Measurements from ENCODE around the gene CTSO.
"Not testable (repeated sequence)": the region's sequence is repeated elsewhere in the genome, so short reads cannot be mapped to it uniquely, and the experiment has no call there.

CTSO gene

GRCh38 chr4:155950461-155950860, 3.2 kb downstream of the CTSO start:
- Histone ChIP-seq H3K36me3 (ENCODE audit: control insufficient read depth, insufficient read depth, low read length) (no peaks in the 10 kb centered on the region), H3K9me3 (ENCODE audit: control insufficient read depth, insufficient read depth, low read length) (no peaks in the 10 kb centered on the region), H3K4me3 (ENCODE audit: low read depth, low read length) (no peak overlapping the region), H3K4me1 (ENCODE audit: control insufficient read depth, insufficient read depth, low read length) (no peaks in the 10 kb centered on the region), H3K27me3 (ENCODE audit: control insufficient read depth, insufficient read depth, low read length) (no peaks in the 10 kb centered on the region), H3K9ac (ENCODE audit: low read depth, low read length) (no peak overlapping the region)

DNA sequence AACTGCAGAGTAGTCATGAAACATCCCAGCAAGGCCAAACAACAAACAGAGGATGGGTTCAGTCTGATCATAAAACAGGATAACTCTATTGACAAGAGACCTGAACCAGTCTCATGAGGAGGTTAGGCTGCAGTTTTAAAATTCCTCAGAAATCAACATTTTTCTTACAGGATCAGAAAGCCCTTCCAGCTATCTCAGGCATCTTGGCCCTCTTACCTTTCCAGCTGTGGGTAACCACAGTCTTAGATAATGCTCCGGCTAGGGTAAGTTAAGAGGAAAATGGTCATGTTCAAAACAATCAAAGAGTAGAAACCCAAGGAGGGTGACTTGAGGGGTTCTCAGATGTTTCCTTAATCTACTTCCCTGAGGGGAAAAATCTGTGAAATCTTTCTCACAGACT, 5.1 kb downstream of the CTSO start:
- Histone ChIP-seq H3K9me3 (ENCODE audit: control insufficient read depth, insufficient read depth, low read length) (no peaks in the 10 kb centered on the region), H3K27me3 (ENCODE audit: control insufficient read depth, insufficient read depth, low read length) (no peaks in the 10 kb centered on the region), H3K9ac (ENCODE audit: low read depth, low read length) (no peak overlapping the region), H3K4me3 (ENCODE audit: low read depth, low read length) (no peak overlapping the region), H3K36me3 (ENCODE audit: control insufficient read depth, insufficient read depth, low read length) (no peaks in the 10 kb centered on the region), H3K4me1 (ENCODE audit: control insufficient read depth, insufficient read depth, low read length) (no peaks in the 10 kb centered on the region)

DNA sequence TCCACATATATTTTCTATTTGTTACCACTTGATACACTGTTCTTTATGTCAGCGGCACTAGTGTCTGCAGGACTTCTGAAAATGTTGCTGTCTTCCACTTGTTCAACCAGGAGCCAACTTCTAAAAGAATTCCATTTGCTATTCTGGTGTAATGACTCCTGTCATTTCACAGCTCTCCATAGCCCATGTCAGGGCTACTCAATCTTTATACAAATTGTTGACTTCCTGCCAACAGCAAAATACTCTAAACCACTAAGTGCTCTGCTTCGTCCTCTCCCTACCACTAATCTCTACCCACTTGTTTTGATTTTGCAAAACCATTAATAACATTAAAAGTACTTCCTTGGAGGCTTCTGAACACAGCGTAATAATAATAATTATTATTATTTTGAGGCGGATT, 7.2 kb downstream of the CTSO start:
- Histone ChIP-seq H3K4me3 (ENCODE audit: low read depth, low read length) (no peak overlapping the region), H3K36me3 (ENCODE audit: control insufficient read depth, insufficient read depth, low read length) (no peaks in the 10 kb centered on the region), H3K27me3 (ENCODE audit: control insufficient read depth, insufficient read depth, low read length) (no peaks in the 10 kb centered on the region), H3K9ac (ENCODE audit: low read depth, low read length) (no peak overlapping the region), H3K4me1 (ENCODE audit: control insufficient read depth, insufficient read depth, low read length) (no peaks in the 10 kb centered on the region), H3K9me3 (ENCODE audit: control insufficient read depth, insufficient read depth, low read length) (no peaks in the 10 kb centered on the region)

- H3K4me3 ChIP-seq (ENCODE audit: low read depth, low read length): no peak overlapping the region
- H3K36me3 ChIP-seq (ENCODE audit: control insufficient read depth, insufficient read depth, low read length): no peaks in the 10 kb centered on the region
- H3K9me3 ChIP-seq (ENCODE audit: control insufficient read depth, insufficient read depth, low read length): no peaks in the 10 kb centered on the region
- no peak overlapping the region for H3K9ac ChIP-seq (ENCODE audit: low read depth, low read length)
- no peaks in the 10 kb centered on the region for H3K27me3 ChIP-seq (ENCODE audit: control insufficient read depth, insufficient read depth, low read length)
- no peaks in the 10 kb centered on the region for H3K4me1 ChIP-seq (ENCODE audit: control insufficient read depth, insufficient read depth, low read length)
Observed at GRCh38 chr4:155944516-155944915, 9.2 kb downstream of the CTSO start.

- Histone ChIP-seq H3K9ac (ENCODE audit: low read depth, low read length) (no peak overlapping the region), H3K27me3 (ENCODE audit: control insufficient read depth, insufficient read depth, low read length) (no peaks in the 10 kb centered on the region), H3K9me3 (ENCODE audit: control insufficient read depth, insufficient read depth, low read length) (no peaks in the 10 kb centered on the region), H3K36me3 (ENCODE audit: control insufficient read depth, insufficient read depth, low read length) (no peaks in the 10 kb centered on the region), H3K4me1 (ENCODE audit: control insufficient read depth, insufficient read depth, low read length) (no peaks in the 10 kb centered on the region), H3K4me3 (ENCODE audit: low read depth, low read length) (no peak overlapping the region)
Observed at GRCh38 chr4:155943605-155944291, 9.9 kb downstream of the CTSO start.

DNA sequence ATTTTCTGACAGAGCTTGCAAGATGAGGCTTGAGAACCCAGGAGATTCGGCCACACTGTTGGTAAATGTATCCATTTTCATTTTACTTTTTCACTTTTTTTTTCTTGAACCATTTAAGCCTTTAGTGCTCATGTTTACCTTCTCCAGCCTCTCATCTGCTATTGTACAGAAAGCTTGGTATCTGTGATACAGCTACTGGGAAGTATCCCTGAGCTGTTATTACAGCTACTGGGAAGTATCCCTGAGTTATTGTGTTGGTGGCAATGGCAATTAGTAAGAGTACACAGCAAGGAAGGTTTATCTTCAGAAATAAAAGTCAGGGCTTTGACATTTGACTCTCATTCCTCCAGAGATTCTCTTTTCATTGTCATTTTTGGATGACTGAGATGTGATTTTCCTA, 11.8 kb downstream of the CTSO start:
- no peaks in the 10 kb centered on the region for H3K4me1 ChIP-seq (ENCODE audit: control insufficient read depth, insufficient read depth, low read length)
- H3K9ac ChIP-seq (ENCODE audit: low read depth, low read length): no peak overlapping the region
- no peak overlapping the region for H3K4me3 ChIP-seq (ENCODE audit: low read depth, low read length)
- no peaks in the 10 kb centered on the region for H3K27me3 ChIP-seq (ENCODE audit: control insufficient read depth, insufficient read depth, low read length)
- H3K9me3 ChIP-seq (ENCODE audit: control insufficient read depth, insufficient read depth, low read length): no peaks in the 10 kb centered on the region
- H3K36me3 ChIP-seq (ENCODE audit: control insufficient read depth, insufficient read depth, low read length): no peaks in the 10 kb centered on the region

DNA sequence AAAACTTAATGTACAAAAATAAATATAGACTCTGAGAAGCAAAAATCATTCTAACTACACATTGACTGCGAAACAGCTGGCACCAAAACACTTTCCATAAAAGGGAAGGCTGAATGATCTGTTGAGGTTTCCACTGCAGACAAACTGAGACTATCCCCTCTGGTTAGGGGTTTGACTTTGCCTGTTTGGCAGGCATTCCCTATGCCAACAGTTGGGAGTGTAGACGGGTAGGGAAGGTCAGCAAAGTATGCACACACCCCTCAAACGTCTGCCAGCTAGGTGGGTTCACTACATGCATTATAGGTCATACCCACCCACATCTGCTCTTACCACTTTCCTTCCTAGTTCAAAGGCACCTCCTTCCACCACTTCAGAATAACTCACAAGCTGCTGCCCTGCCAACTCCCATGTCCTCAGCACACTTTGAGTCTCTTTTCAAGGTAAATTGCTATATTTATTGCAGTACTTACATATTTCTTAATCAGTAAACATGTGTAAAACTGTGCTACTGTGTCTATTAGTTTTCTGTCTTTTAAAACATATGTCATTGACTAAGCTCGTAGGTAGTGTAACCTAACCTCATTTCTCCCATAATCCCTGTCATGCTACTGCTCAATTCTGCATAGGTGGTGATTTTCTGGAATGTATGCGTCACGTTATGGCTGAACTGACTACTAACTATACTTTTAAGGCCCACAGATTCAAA, 12.4 kb downstream of the CTSO start:
- Histone ChIP-seq H3K4me1 (ENCODE audit: control insufficient read depth, insufficient read depth, low read length) (no peaks in the 10 kb centered on the region), H3K36me3 (ENCODE audit: control insufficient read depth, insufficient read depth, low read length) (no peaks in the 10 kb centered on the region), H3K27me3 (ENCODE audit: control insufficient read depth, insufficient read depth, low read length) (no peaks in the 10 kb centered on the region), H3K9ac (ENCODE audit: low read depth, low read length) (no peak overlapping the region), H3K4me3 (ENCODE audit: low read depth, low read length) (no peak overlapping the region), H3K9me3 (ENCODE audit: control insufficient read depth, insufficient read depth, low read length) (no peaks in the 10 kb centered on the region)

- H3K4me3 ChIP-seq (ENCODE audit: low read depth, low read length): no peak overlapping the region
- no peaks in the 10 kb centered on the region for H3K9me3 ChIP-seq (ENCODE audit: control insufficient read depth, insufficient read depth, low read length)
- H3K9ac ChIP-seq (ENCODE audit: low read depth, low read length): no peak overlapping the region
- H3K27me3 ChIP-seq (ENCODE audit: control insufficient read depth, insufficient read depth, low read length): no peaks in the 10 kb centered on the region
- H3K4me1 ChIP-seq (ENCODE audit: control insufficient read depth, insufficient read depth, low read length): no peaks in the 10 kb centered on the region
- H3K36me3 ChIP-seq (ENCODE audit: control insufficient read depth, insufficient read depth, low read length): no peaks in the 10 kb centered on the region
Observed at GRCh38 chr4:155935389-155935986, 18.2 kb downstream of the CTSO start.

DNA sequence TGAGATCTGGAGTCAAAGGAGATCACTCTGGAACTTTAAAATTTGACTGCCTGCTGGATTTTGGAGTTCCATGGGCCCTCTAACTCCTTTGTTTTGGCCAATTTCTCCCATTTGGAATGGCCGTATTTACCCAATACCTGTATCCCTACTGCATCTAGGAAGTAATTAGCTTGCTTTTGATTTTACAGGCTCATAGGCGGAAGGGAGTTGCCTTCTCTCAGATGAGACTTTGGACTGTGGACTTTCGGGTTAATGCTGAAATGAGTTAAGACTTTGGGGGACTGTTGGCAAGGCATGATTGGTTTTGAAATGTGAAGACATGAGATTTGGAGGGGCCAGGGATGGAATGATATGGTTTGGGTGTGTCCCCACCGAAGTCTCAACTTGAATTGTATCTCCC, 19.0 kb downstream of the CTSO start:
- not testable (repeated sequence) for H3K9me3 ChIP-seq (ENCODE audit: control insufficient read depth, insufficient read depth, low read length); H3K4me3 ChIP-seq (ENCODE audit: low read depth, low read length); H3K36me3 ChIP-seq (ENCODE audit: control insufficient read depth, insufficient read depth, low read length); H3K9ac ChIP-seq (ENCODE audit: low read depth, low read length); H3K4me1 ChIP-seq (ENCODE audit: control insufficient read depth, insufficient read depth, low read length); H3K27me3 ChIP-seq (ENCODE audit: control insufficient read depth, insufficient read depth, low read length)

DNA sequence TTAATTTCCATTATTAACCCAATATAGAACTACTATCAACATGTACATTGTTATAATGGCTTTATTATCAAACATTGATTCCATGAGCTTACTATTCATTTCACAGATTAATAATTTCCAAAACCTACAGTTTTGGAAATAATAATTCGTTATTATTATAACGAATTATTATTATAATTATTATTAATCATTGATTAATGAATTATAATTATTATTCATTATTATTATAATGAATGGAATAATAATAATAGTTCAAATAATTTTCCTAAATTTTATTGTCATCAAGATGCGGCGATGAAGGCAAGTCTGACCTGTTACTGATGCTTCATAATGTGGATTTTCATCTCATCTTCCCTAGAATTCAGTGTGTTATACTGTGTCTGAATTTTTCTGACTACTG, 22.0 kb downstream of the CTSO start:
- H3K4me1 ChIP-seq (ENCODE audit: control insufficient read depth, insufficient read depth, low read length): no peaks in the 10 kb centered on the region
- no peak overlapping the region for H3K9ac ChIP-seq (ENCODE audit: low read depth, low read length)
- no peaks in the 10 kb centered on the region for H3K9me3 ChIP-seq (ENCODE audit: control insufficient read depth, insufficient read depth, low read length)
- H3K4me3 ChIP-seq (ENCODE audit: low read depth, low read length): no peak overlapping the region
- no peaks in the 10 kb centered on the region for H3K27me3 ChIP-seq (ENCODE audit: control insufficient read depth, insufficient read depth, low read length)
- no peaks in the 10 kb centered on the region for H3K36me3 ChIP-seq (ENCODE audit: control insufficient read depth, insufficient read depth, low read length)

DNA sequence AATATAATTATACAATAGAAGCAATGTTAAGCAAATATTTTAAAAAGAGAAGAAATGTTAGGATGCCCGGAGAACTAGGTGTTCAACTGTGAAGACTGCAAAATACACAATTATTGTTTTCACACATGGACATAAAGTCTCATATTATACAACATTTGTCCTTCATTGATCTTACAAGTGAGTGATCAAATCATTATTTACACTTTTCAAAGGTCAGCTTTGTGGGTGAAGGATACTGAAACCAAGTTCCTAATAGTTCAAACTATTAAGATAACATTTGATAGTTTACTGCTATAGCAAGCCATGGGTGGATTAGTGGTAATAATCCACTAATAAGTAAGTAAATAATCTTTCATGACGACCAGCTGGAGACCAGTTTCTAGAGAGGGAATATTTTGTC, 23.3 kb downstream of the CTSO start:
- no peaks in the 10 kb centered on the region for H3K27me3 ChIP-seq (ENCODE audit: control insufficient read depth, insufficient read depth, low read length)
- no peaks in the 10 kb centered on the region for H3K9me3 ChIP-seq (ENCODE audit: control insufficient read depth, insufficient read depth, low read length)
- H3K4me3 ChIP-seq (ENCODE audit: low read depth, low read length): no peak overlapping the region
- no peak overlapping the region for H3K9ac ChIP-seq (ENCODE audit: low read depth, low read length)
- H3K36me3 ChIP-seq (ENCODE audit: control insufficient read depth, insufficient read depth, low read length): no peaks in the 10 kb centered on the region
- H3K4me1 ChIP-seq (ENCODE audit: control insufficient read depth, insufficient read depth, low read length): no peaks in the 10 kb centered on the region

DNA sequence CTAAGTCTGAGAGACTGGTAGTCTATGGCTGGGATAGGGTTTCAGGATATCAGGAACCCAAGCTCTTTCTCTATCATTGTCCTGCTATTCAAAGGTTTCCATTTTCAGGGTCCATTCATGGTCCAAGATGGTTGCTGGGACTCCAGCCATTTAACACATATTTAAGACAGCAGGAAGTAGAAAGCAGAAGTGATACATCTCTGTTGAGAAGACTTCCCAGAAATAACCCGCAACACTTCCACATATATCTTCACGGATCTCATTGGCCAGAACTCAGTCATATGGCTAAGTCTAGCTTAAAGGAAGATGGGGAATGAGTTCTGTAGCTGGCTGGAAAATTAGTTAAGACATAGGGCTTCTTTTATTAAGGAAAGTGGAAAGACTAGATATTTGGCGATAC, 23.8 kb downstream of the CTSO start:
- no peak overlapping the region for H3K4me3 ChIP-seq (ENCODE audit: low read depth, low read length)
- H3K27me3 ChIP-seq (ENCODE audit: control insufficient read depth, insufficient read depth, low read length): no peaks in the 10 kb centered on the region
- H3K9ac ChIP-seq (ENCODE audit: low read depth, low read length): no peak overlapping the region
- H3K4me1 ChIP-seq (ENCODE audit: control insufficient read depth, insufficient read depth, low read length): no peaks in the 10 kb centered on the region
- no peaks in the 10 kb centered on the region for H3K36me3 ChIP-seq (ENCODE audit: control insufficient read depth, insufficient read depth, low read length)
- H3K9me3 ChIP-seq (ENCODE audit: control insufficient read depth, insufficient read depth, low read length): no peaks in the 10 kb centered on the region

All from iPS-15b (cell line).